ENCODE data around the gene CR2.
"Not testable (repeated sequence)": the region's sequence is repeated elsewhere in the genome, so short reads cannot be mapped to it uniquely, and the experiment has no call there.

DNA sequence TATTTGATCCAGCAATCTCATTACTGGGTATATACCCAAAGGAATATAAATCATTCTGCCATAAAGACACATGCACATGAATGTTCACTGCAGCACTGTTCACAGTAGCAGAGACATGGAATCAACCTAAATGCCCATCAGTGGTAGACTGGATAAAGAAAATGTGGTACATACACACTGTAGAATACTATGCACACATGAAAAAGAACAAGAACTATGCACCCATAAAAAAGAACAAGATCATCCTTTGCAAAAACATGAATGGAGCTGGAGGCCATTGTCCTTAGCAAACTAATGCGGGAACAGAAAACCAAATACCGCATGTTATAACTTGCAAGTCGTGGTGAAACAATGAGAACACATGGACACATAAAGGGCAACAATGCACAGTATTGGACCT is 17.4 kb upstream of the CR2 start:
- TF ChIP-seq MAZ (IDR thresholded peaks at IDR 0.05; ENCODE audit: borderline replicate concordance, low read depth, low read length); CHD1 (IDR thresholded peaks at IDR 0.05; ENCODE audit: low read depth, low read length); POLR2A (IDR thresholded peaks at IDR 0.05; ENCODE audit: low read depth, low read length); NFE2L2 (IDR thresholded peaks at IDR 0.05; ENCODE audit: low read depth, low read length); MXI1 (IDR thresholded peaks at IDR 0.05; ENCODE audit: borderline replicate concordance, low read depth, low read length); FOS (IDR thresholded peaks at IDR 0.05; ENCODE audit: low read depth, low read length); CTCF (conservative IDR thresholded peaks at IDR 0.05; ENCODE audit: low read depth, low read length); USF2 (IDR thresholded peaks at IDR 0.05; ENCODE audit: low read depth, low read length); CEBPB (IDR thresholded peaks at IDR 0.05; ENCODE audit: low read depth, low read length): not testable (repeated sequence)
- TF ChIP-seq, protein P1, sequence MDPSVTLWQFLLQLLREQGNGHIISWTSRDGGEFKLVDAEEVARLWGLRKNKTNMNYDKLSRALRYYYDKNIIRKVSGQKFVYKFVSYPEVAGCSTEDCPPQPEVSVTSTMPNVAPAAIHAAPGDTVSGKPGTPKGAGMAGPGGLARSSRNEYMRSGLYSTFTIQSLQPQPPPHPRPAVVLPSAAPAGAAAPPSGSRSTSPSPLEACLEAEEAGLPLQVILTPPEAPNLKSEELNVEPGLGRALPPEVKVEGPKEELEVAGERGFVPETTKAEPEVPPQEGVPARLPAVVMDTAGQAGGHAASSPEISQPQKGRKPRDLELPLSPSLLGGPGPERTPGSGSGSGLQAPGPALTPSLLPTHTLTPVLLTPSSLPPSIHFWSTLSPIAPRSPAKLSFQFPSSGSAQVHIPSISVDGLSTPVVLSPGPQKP (IDR thresholded peaks at IDR 0.05; ENCODE audit: borderline replicate concordance, low read depth, low read length) = not testable (repeated sequence)

Data from IMR-90 (cell line).